ENCODE data around the gene UNC13A. TPM values are rescaled to one million over a fixed set of nuclear protein-coding genes. Genes with fewer than 3 reads are reported as not detected.

The UNC13A gene
- total RNA-seq, 4 donors from 2014 or later: under 0.01 to 0.40 (median 0.15) TPM

DNA sequence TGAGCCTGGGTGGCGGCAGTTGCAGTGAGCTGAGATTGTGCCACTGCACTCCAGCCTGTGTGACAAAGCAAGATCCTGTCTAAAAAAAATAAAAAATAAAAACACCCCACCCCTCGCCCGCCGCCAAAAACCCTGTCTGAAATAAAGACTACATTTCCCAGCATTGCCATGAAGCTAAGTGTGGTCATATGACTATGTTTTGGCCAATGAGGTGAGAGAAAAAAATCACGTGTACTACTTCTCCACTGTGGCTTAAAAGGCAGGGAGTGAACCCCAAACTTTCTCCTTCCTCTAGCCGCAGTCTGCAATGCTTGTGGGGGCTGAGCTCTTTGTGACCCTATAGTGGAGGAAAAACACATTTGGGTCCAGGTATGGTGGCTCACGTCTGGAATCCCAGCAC lies 77.8 kb downstream of the UNC13A start:
- WGBS, 2 donors (ENCODE audit: low coverage in 1 of 2): 59 to 72% methylated on average over 3 to 6 of the region's 7 CpGs
- Histone ChIP-seq H3K36me3 (no peaks in the 10 kb centered on the region), H3K27me3 (peaks cover 76% of the 10 kb centered on the region), H3K4me3 (no peak overlapping the region), H3K27ac (no peak overlapping the region), H3K9me3 (no peaks in the 10 kb centered on the region), H3K4me1 (peaks cover 0 to 15% (median 9%) of the 10 kb centered on the region in 3 donors)
- ATAC-seq: no peak
- TF ChIP-seq EP300 (IDR thresholded peaks at IDR 0.05) (no peak), POLR2A (IDR thresholded peaks at IDR 0.05) (no peak), POLR2AphosphoS5 (IDR thresholded peaks at IDR 0.05) (no peak)
- TF ChIP-seq, protein P1, sequence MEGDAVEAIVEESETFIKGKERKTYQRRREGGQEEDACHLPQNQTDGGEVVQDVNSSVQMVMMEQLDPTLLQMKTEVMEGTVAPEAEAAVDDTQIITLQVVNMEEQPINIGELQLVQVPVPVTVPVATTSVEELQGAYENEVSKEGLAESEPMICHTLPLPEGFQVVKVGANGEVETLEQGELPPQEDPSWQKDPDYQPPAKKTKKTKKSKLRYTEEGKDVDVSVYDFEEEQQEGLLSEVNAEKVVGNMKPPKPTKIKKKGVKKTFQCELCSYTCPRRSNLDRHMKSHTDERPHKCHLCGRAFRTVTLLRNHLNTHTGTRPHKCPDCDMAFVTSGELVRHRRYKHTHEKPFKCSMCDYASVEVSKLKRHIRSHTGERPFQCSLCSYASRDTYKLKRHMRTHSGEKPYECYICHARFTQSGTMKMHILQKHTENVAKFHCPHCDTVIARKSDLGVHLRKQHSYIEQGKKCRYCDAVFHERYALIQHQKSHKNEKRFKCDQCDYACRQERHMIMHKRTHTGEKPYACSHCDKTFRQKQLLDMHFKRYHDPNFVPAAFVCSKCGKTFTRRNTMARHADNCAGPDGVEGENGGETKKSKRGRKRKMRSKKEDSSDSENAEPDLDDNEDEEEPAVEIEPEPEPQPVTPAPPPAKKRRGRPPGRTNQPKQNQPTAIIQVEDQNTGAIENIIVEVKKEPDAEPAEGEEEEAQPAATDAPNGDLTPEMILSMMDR (IDR thresholded peaks at IDR 0.05): no peak

DNA sequence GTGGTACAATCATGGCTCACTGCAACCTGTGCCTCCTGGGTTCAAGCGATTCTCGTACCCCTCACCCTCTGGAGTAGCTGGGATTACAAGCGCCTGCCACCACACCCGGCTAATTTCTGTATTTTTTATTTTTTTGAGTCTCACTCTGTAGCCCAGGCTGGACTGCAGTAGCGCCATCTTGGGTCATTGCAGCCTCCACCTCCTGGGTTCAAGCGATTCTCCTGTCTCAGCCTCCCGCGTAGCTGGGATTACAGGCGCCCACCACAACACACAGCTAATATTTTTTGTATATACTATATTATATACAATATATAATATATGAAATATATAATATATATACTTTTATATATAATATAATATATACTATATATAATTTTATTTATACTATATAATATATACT lies 80.2 kb downstream of the UNC13A start:
- no peak for TF ChIP-seq EP300 (IDR thresholded peaks at IDR 0.05)
- no peak for TF ChIP-seq POLR2AphosphoS5 (IDR thresholded peaks at IDR 0.05)
- TF ChIP-seq, protein P1 (IDR thresholded peaks at IDR 0.05): no peak
- no peak for TF ChIP-seq POLR2A (IDR thresholded peaks at IDR 0.05)
- no peak overlapping the region for H3K27ac ChIP-seq
- H3K4me3 ChIP-seq: no peak overlapping the region
- H3K27me3 ChIP-seq: peaks cover 76% of the 10 kb centered on the region
- H3K36me3 ChIP-seq: no peaks in the 10 kb centered on the region
- ATAC-seq: no peak
- 96 to 97% methylated on average over 4 to 7 of the region's 9 CpGs for WGBS, 2 donors (ENCODE audit: low coverage in 1 of 2)
- H3K4me1 ChIP-seq: peaks cover 0 to 15% (median 9%) of the 10 kb centered on the region in 3 donors
- H3K9me3 ChIP-seq: no peaks in the 10 kb centered on the region

- Histone ChIP-seq H3K4me3 (peak overlapping the region in 1 of 2 donors; percentile 45), H3K27ac (no peak overlapping the region), H3K36me3 (no peaks in the 10 kb centered on the region), H3K4me1 (peaks cover 0 to 15% (median 9%) of the 10 kb centered on the region in 3 donors), H3K27me3 (peaks cover 78% of the 10 kb centered on the region), H3K9me3 (no peaks in the 10 kb centered on the region)
- ATAC-seq: no peak
- 11 to 14% methylated on average over 8 to 18 of the region's 18 CpGs for WGBS, 2 donors (ENCODE audit: low coverage in 1 of 2)
- TF ChIP-seq POLR2A (IDR thresholded peaks at IDR 0.05) (no peak), POLR2AphosphoS5 (IDR thresholded peaks at IDR 0.05) (no peak), EP300 (IDR thresholded peaks at IDR 0.05) (no peak)
- TF ChIP-seq, protein P1 (IDR thresholded peaks at IDR 0.05): no peak
Observed at GRCh38 chr19:17606590-17607185, 81.5 kb downstream of the UNC13A start.

DNA sequence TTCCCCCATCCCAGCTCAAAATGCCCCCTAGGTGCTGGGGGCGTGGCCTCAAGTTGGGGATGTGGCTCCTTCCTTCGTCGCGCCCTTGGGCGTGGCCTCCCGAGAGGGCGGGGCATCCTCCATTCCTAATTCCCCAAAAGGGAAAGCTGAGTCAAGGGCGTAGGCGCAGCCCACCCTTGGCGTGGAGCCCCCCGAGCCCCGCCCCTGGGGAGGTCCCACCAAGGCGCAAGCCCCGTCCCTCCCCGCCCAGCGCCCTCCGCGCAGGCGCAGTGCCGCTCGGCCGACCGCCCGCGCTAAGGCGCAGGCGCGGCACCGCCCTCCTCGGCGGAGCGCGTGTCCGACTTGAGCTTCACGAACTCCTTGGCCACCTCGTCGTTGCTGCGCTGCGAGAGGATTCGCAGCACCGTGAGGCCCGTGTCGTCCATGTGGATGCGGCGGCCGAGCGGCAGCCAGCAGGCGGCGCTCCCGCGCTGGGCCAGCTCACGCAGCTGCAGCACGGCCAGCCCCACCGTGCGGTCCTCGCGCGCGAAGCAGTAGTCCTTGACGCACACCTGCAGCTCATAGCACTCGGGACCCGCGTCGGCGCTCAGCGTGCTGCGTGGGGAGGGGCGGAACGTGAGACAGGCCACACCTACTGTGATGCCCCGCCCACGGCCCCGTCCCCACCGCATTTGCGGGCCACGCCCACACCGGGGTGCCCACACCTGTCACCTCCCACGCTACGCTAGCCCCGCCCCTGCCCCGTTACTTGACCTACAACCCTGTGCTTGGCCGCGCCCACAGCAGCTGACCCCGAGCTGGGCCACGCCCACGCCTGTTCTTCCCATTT lies 82.2 kb downstream of the UNC13A start:
- Histone ChIP-seq H3K27ac (peak overlapping the region in 3 of 4 donors; percentile 7 to 41 (median 35)), H3K4me3 (peak overlapping the region in 1 of 2 donors; percentile 45), H3K36me3 (no peaks in the 10 kb centered on the region), H3K4me1 (peaks cover 0 to 15% (median 9%) of the 10 kb centered on the region in 3 donors), H3K9me3 (no peaks in the 10 kb centered on the region), H3K27me3 (peaks cover 78% of the 10 kb centered on the region)
- peak; percentile 67 for ATAC-seq
- WGBS, 2 donors (ENCODE audit: low coverage in 1 of 2): 0% methylated on average over 3 to 5 of the region's 85 CpGs
- TF ChIP-seq POLR2AphosphoS5 (IDR thresholded peaks at IDR 0.05) (no peak), POLR2A (IDR thresholded peaks at IDR 0.05) (peak in 1 of 2 donors; percentile 8)
- TF ChIP-seq, protein P1 (IDR thresholded peaks at IDR 0.05): peak in 3 of 4 experiments; percentile 50 to 70 (median 60)

Data from gastroesophageal sphincter (tissue), 4 donors.